Ishikawa (cell line): ENCODE data around the gene ZNF557.
"Not testable (repeated sequence)": the region's sequence is repeated elsewhere in the genome, so short reads cannot be mapped to it uniquely, and the experiment has no call there.

Source experiments
- CEBPB ChIP-seq: IDR thresholded peaks from 2 replicates; pipeline ENCODE4 v1.6.1; 2012
- CREB1 ChIP-seq: IDR thresholded peaks from 2 replicates; pipeline ENCODE4 v1.6.1; 2012; ENCODE audit warnings: low read depth
- EGR1 ChIP-seq: IDR thresholded peaks from 2 replicates; pipeline ENCODE4 v1.6.1; 2012
- EP300 ChIP-seq: IDR thresholded peaks from 2 replicates; pipeline ENCODE4 v1.6.1; 2012; ENCODE audit warnings: borderline replicate concordance
- FOXM1 ChIP-seq: IDR thresholded peaks from 2 replicates; pipeline ENCODE4 v1.6.1; 2012; ENCODE audit warnings: low read depth, borderline replicate concordance
- MAX ChIP-seq: IDR thresholded peaks from 2 replicates; pipeline ENCODE4 v1.6.1; 2012
- NFIC ChIP-seq: IDR thresholded peaks from 2 replicates; pipeline ENCODE4 v1.6.1; 2012
- REST ChIP-seq: IDR thresholded peaks from 2 replicates; pipeline ENCODE4 v1.6.1; 2012; ENCODE audit warnings: low read depth, mild to moderate bottlenecking
- TAF1 ChIP-seq: IDR thresholded peaks from 2 replicates; pipeline ENCODE4 v1.6.1; 2012; ENCODE audit warnings: low read depth, mild to moderate bottlenecking
- TCF12 ChIP-seq: IDR thresholded peaks from 2 replicates; pipeline ENCODE4 v1.6.1; 2012; ENCODE audit warnings: low read depth
- TEAD4 ChIP-seq: IDR thresholded peaks from 2 replicates; pipeline ENCODE4 v1.6.1; 2012
- USF1 ChIP-seq: IDR thresholded peaks from 2 replicates; pipeline ENCODE4 v1.6.1; 2012
- YY1 ChIP-seq: IDR thresholded peaks from 2 replicates; pipeline ENCODE4 v1.6.1; 2012; ENCODE audit warnings: low read depth
- ZBTB7A ChIP-seq: IDR thresholded peaks from 2 replicates; pipeline ENCODE4 v1.6.1; 2012; ENCODE audit warnings: low read depth

Gene ZNF557

GRCh38 chr19:7069042-7069903 lies at the start of gene ZNF557:
Gene ZNF557 (plus strand): TSS chr19:7069703. CDS start chr19:7075075, 5,372 bp downstream.
- 0 out of 2 replicates have a peak, but pooled peaks have one; percentile 16 for TF ChIP-seq CREB1
- peak; percentile 30; the same call in 1 of the 2 replicates for TF ChIP-seq NFIC
- TF ChIP-seq ZBTB7A, result peak; percentile 66; the same call in 1 of the 2 replicates
- TF ChIP-seq YY1, result no peak
- TF ChIP-seq REST, result no peak
- TF ChIP-seq MAX, result peak; percentile 75
- no peak for TF ChIP-seq TEAD4
- TF ChIP-seq USF1, result peak; percentile 49; the same call in 1 of the 2 replicates
- peak; percentile 58 for TF ChIP-seq TAF1

GRCh38 chr19:7021331-7021730 lies 48.2 kb upstream of the ZNF557 start, which contains the start of gene MBD3L2B:
Gene MBD3L2B (minus strand): TSS chr19:7021431. CDS start chr19:7021397, 34 bp downstream.
- not testable (repeated sequence) for TF ChIP-seq TAF1, MAX, EP300

GRCh38 chr19:7030278-7030677 lies 39.2 kb upstream of the ZNF557 start, which contains the start of gene MBD3L5:
Gene MBD3L5 (plus strand): TSS chr19:7030578. CDS start chr19:7030612, 34 bp downstream.
- not testable (repeated sequence) for TF ChIP-seq EGR1, CEBPB, USF1

GRCh38 chr19:7040079-7040478 lies 29.4 kb upstream of the ZNF557 start, which contains the start of gene MBD3L4:
Gene MBD3L4 (minus strand): TSS chr19:7040179. CDS start chr19:7040144, 35 bp downstream.
- not testable (repeated sequence) for TF ChIP-seq USF1, NFIC, EGR1

GRCh38 chr19:7049021-7049420 lies 20.5 kb upstream of the ZNF557 start, which contains the start of gene MBD3L2:
Gene MBD3L2 (plus strand): TSS chr19:7049321. CDS start chr19:7049374, 53 bp downstream.
- TF ChIP-seq CEBPB, TEAD4, NFIC: not testable (repeated sequence)

- TF ChIP-seq TEAD4, EP300, MAX: not testable (repeated sequence)
Measured at GRCh38 chr19:7058576-7058975, 10.9 kb upstream of the ZNF557 start, which contains the start of gene MBD3L3. Gene MBD3L3 (minus strand): TSS chr19:7058676. CDS start chr19:7058605, 71 bp downstream.

GRCh38 chr19:7063339-7063738 lies 6.2 kb upstream of the ZNF557 start:
- TF ChIP-seq ZBTB7A (no peak), FOXM1 (no peak), CREB1 (no peak), CEBPB (no peak), TEAD4 (no peak), TCF12 (no peak), MAX (no peak), NFIC (no peak)
